IMR-90 (cell line): Measurements from ENCODE around the gene SUN1.

Experiments
- CTCF ChIP-seq: conservative IDR thresholded peaks from 2 replicates; pipeline ENCODE4 v1.5.1; 2012; ENCODE audit warnings: mild to moderate bottlenecking, low read depth, low read length, improper control_type of control experiment
- MAFK ChIP-seq: IDR thresholded peaks from 2 replicates; pipeline ENCODE4 v1.6.1; 2012; ENCODE audit warnings: low read depth, low read length, improper control_type of control experiment
- NFE2L2 ChIP-seq: fragments of 150-350 bp; IDR thresholded peaks from 2 replicates; pipeline ENCODE4 v1.6.1; 2016; ENCODE audit warnings: low read depth, mild to moderate bottlenecking, low read length
- POLR2A ChIP-seq: IDR thresholded peaks from 2 replicates; pipeline ENCODE4 v1.6.1; 2012; ENCODE audit warnings: mild to moderate bottlenecking, low read depth, low read length
- RAD21 ChIP-seq: IDR thresholded peaks from 2 replicates; pipeline ENCODE4 v1.6.1; 2012; ENCODE audit warnings: low read length, improper control_type of control experiment
- TF ChIP-seq, protein P1 (sequence below): fragments of 150-350 bp; IDR thresholded peaks from 2 replicates; pipeline ENCODE4 v1.6.1; 2016; ENCODE audit warnings: low read depth, mild to moderate bottlenecking, low read length, moderate library complexity, borderline replicate concordance

DNA sequence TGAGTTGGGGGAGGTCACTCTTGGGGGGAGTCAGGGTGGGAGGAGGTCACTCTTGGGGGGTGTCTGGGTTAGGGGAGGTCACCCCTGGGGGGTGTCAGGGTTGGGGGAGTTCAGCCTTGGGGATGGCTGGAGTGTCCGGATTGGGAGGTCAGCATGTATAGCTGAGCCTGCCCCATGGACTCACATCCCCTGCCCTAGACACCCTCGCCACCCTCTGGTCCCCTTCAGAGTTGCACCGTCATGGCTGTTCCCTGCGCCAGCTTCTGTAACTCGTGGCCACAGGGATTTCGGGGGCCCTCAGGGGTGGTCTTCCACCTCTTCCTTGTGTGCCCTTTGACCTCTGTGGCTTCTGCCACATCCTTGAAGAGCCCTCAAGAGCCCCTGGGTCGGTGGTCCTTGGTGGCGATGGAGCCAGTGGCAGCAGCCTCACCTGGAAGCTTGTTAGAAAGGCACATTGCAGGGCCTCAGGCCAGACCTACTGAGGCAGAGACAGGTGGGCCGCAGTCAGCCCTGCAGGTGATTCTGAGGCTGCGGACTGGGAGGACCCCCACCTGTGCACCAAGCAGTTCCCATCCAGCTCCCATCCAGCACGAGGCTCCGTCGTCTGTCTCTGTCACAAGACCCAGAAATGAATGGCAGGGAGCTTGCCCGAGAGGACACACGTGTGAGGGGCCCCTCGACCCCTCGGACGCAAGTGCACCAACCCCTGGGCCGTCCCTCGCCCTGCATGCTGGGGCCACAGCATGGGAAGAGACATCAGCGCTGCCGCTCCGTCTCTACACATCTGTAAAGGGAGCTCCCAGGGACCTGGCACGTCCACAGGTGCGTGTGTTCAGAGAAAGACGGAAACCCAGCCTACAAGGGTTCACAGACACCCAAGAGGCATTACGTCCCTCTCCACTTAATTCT is 44.7 kb upstream of the SUN1 start:
- TF ChIP-seq POLR2A (no peak), NFE2L2 (no peak), RAD21 (no peak), CTCF (no peak), MAFK (no peak)
- TF ChIP-seq, protein P1, sequence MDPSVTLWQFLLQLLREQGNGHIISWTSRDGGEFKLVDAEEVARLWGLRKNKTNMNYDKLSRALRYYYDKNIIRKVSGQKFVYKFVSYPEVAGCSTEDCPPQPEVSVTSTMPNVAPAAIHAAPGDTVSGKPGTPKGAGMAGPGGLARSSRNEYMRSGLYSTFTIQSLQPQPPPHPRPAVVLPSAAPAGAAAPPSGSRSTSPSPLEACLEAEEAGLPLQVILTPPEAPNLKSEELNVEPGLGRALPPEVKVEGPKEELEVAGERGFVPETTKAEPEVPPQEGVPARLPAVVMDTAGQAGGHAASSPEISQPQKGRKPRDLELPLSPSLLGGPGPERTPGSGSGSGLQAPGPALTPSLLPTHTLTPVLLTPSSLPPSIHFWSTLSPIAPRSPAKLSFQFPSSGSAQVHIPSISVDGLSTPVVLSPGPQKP, result no peak
